Right ventricle myocardium inferior (tissue), 1 donor: ENCODE data around the gene CADPS2. TPM values are rescaled to one million over a fixed set of nuclear protein-coding genes. Genes with fewer than 3 reads are reported as not detected.

Experiments used
- ATAC-seq: fragments of 200-7000 bp; cut with Tn5 transposase; one replicate; pipeline ENCODE4 v1.9.1; 2020; ENCODE audit warnings: mild to moderate bottlenecking, moderate library complexity
- DNase-seq: peaks from one replicate; pipeline ENCODE4 v3.0.0; 2021; ENCODE audit errors: missing footprints
- intact Hi-C: fragments of 100-400 bp; cut with DNase I; formaldehyde crosslinking; loops from one replicate; pipeline ENCODE4 v1.11.0; 2022
- total RNA-seq: library from RNA; stranded (reverse); fragmentation: NEBNext Ultra II Directional; extraction: Animal tissue kit (Norgen Biotek cat#: 25700); gene quantifications from one replicate; pipeline ENCODE4 v1.2.1, GENCODE V29; 2021
- donor health status: DM: no; HTN: yes; CAD: no; lungs with severe emphysema.

The CADPS2 gene
- total RNA-seq, 1 donor from 2014 or later = 20.8 TPM

DNA sequence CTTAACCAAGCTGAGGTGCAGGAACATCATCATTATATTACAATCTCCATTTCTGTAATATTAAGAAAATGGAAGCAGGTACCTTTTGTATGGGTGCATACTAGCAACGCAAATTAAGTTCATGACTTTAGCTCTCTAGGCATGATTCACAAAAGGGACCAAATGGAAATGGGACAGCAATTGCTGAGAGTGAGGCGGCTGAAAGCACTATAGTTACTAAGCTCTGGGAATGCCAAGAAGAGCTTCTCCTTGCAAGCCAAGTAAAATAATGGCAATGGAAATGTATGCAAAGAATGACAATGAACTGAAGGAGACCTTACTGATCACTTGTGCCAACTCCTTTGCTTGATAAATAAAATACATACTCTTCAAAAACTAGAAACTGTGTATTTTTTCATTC lies 147.3 kb downstream of the CADPS2 start:
- ATAC-seq = no peak
- DNase-seq = no peak
- intact Hi-C loops = no loop called here

DNA sequence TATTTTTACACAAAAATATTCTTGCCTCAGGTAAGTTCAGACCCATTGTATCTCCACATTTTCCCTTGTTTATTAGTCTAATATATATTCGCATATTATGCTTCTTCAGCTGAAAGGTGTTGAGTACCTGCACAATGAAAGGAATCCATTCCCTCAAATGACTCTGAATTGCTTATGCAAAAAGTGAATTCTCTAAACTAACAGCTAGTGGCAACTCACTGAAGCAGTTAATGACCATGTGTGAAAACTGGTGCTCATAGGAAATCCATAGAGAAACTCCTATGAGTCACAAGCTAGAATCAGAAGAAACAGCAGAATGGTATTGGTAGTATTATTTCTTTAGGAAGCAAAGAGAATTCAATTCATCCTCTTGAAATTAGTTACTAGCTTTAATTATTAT lies 150.1 kb downstream of the CADPS2 start:
- DNase-seq = no peak
- ATAC-seq = no peak
- intact Hi-C loops = no loop called here

DNA sequence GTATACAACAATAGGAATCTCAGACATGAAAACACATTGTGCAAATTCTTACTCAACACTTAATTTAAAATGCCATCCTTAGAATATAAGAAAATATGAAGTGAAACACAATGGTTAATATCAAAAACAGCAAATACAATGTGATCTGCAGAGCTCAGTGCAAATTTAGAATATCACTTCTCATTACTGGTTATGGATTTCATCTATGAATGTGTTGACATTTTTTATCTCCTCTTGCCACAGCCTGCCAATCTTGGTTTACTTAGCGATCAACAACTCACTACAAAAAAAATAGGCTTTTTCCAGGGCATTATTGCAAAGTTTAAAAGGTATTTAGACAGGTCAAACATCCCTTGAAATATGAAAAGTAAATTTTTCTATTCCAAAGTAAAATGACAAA lies 158.5 kb downstream of the CADPS2 start:
- no peak for DNase-seq
- intact Hi-C loops = no loop called here
- no peak for ATAC-seq

DNA sequence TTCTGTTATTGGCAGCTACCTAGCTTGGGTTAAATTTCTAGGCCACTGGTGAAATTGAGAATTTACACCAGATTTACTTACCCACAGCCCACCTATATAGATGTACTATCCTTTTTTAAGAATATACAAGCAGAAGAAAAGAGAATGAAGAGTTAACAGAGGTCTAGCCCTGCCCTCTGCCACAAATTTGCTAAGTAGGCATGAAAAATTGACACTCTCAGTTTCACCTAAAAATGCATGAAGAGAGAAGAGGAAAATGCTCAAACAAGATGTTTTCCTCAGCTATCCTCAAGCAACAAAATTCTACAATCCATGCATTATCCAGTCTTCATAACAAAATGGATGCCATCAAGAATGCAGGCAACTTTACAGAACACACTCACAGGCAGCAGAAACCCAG lies 158.9 kb downstream of the CADPS2 start:
- no peak for DNase-seq
- intact Hi-C loops = no loop called here
- ATAC-seq = no peak

DNA sequence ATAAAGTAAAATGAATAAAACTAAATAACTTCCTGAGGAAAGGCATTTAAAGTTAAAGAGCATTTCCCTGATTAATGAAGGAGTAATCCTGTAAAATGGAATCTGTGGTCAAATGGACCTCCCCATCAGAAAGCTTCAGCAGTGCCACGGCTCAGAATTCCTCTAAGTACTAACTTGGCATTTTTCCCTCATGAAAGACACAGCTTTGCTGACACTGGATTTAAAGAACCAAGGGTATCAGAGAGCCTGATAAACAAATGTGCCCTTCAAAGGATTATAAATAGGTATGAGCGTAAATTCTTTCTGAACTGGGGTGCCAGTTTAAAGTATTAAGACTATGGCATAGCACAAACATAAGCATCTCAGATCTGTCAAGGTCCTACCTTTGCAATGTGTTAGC lies 159.4 kb downstream of the CADPS2 start:
- intact Hi-C loops = no loop called here
- no peak for DNase-seq
- peak; percentile 50 for ATAC-seq

DNA sequence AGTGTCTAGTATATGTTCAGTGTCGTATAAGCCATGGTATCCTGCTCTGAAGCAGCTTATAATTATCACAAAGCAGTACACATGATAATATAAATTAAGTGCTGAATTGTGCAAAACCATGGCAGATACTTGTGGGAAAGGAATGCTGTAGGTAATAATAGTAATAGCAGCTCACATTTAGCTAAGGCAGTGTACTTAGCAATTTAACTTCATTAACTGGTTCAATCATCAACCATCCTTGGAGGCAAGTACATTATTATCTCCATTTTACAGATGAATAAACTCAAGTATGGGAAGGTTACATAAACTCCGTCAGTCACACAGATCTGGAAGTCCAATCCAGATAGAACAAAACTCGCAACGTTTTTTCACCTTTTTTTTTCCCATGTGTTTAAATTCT lies 161.9 kb downstream of the CADPS2 start:
- ATAC-seq (no peak), DNase-seq (no peak)
- intact Hi-C loops = no loop called here

DNA sequence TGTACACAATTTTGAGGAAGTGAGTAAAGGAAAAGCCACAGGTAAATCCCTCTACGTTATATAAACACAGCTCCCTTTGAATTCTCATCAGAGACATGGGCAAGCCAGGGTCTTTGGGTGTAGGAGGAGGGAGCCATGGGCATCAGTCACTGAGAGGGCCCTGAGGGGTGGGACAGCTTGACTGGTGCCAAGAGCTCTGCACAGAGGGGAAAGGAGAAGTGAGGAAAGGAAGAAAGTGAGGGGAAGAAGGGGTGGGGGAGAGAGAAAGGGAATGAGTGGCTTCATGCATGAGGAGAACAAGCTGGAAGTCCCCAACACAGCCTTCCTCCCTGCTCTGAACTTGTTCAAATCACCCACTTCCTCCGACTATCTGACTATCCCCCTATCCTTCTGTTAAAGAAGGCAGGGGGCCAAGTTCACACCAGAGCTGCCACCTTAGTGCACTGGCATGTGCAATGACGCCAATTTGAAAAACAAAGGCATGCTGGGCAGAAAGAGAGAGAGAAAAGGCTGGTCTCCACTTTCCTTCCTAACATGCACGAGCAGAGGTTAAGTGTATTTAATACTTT lies 167.2 kb downstream of the CADPS2 start:
- intact Hi-C loops = no loop called here
- no peak for ATAC-seq
- no peak for DNase-seq

DNA sequence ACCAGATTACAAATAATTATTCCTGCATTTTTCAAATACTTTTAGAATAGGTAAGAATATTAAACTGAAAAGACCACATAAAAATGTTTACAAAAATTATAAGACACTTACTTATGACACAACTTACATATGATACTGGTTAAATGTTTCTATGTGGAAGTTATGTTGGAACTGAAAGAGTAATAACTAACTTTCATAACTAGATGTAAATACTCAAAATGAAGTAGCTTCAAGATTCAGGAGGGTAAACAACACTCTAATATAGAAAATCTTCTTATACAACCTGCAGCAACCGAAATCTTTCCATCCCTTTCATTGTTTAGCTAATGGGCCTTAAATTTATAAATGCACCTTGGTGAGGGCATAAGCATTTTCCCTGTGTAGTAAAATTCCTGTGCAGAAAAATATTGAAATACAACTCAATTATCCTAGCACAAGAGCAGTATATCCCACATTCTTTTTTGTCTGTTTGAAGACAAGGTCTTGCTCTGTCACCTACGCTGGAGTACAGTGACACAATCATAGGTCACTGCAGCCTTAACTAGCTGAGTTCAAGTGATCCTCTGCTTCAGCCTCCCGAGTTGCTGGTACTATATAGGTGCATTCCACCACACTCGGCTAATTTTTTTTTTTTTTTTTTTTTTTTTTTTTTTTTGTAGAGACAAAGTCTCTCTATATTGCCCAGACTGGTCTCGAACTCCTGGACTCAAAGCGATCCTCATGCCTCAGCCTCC lies 168.7 kb downstream of the CADPS2 start:
- DNase-seq = no peak
- ATAC-seq = no peak
- intact Hi-C loops = no loop called here

DNA sequence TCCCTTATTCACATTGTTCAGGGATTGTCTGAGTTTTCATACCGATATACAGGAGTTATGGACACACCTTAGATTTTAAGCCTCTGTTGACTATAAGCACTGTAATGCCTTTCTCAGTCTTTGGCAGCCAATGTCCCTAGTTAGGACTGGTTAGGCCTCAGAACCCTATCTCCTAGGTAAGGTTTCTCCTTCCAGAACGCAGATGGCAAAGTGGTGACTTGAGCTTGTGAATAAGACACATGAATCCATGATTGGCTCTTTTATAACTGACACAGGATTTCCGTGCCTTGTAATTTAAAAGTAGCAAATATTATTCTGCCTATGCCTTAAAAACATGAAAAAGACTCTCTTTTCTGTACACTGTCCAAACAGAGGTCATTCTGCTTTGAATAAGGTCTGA lies 171.1 kb downstream of the CADPS2 start:
- no peak for ATAC-seq
- intact Hi-C loops = no loop called here
- DNase-seq = no peak

DNA sequence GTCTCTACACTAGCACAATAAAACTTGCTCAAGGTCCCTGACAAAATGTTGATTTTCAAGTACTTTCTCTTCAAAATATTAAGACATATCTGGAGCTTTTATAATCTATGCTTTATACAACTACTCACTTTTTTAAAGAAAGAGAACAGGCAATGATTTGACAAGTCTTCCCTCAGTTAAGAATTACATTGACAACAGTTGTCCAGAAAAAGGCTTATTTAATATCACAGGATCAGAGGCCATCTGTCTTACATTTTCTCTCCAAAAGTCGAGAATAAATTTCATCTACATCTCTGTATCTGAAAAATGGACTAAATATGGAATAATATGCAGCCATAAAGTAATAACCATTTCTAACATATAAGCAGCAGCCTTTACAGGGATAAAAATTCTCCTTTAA lies 175.3 kb downstream of the CADPS2 start:
- ATAC-seq = no peak

DNA sequence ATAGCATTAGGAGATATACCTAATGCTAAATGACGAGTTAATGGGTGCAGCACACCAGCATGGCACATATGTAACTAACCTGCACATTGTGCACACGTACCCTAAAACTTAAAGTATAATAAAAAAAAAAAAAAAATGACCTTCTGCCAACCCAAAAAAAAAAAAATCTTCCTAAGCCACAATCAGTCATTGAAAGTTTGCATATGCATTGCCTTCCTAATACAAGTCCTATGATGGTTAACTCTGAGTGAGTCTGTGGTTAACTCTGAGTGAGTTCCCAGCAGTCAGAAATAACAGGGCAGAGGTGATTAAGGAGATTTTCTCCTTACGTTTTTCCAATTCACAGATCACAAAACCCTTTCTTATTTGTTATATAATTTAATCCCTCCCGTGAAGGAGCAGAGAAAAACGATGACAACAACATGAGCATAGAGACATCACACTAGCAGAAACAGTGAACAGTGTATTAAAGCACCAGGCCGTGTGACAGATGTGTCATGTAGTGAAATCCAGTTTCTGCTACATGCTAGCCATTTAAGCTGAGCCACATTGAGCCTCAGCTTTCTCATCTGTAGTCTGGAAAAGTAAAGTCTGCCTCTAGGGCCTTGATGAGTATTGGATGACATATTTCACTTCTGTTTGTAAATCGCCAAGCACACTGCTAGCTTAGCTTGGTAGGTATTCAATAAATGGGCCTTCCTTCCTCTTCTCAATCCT lies 176.2 kb downstream of the CADPS2 start:
- ATAC-seq = no peak
- no peak for DNase-seq
- intact Hi-C loops = no loop called here

More for the DNA sequence above, 175.3 kb downstream of the CADPS2 start:
- intact Hi-C loops = no loop called here
- DNase-seq = no peak

DNA sequence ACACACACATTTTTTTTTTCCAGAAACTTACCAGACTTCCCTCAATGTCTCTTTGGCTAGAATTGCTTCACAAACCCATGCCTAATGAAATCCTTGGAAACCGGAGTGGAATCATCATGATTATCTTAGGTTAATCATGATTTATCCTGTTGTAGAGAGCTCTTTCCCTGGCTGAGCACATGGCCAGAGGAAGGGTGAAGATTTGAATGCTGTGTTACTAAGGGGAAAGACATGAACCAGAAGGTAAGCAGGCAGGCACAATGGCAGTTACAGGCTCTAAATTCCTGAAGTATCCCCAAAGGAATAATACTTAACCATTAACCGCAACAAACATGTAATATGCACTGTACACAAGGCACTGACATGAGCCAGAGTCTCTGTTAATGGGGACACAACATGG lies 179.4 kb downstream of the CADPS2 start:
- intact Hi-C loops = no loop called here
- ATAC-seq = no peak

DNA sequence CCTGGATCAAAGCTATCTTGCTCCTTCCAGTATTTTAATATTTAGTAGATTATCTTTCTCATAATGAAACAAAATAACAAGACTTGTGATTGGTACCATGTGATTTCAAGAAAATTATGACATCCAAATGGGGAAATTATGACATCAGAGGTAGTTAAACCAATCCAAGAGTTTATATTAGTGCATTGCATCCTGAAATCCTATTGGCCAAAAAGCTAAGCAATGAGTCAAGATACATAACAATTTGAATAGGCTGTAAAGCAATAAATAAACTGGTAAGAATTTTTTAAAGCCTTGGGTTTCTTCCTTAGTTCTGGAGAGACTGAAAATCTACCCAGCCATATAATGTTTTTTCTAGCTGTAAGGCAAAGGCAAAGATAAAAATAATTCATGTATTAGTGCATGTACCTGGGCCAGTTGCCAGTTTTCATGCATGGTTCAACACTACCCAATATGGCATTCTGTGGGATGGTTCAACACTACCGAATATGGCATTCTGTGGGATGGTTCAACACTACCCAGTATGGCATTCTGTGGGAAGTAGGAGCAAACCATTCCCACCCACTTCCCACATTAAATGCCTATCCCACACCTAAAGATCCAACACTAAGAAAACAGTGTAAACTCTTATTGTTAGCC lies 183.3 kb downstream of the CADPS2 start, which contains the start of gene RNF148:
RNF148 (minus strand) TSS at position 51 of the 639 bp plus-strand sequence. CDS start 172 bp downstream, outside the sequence.
- no peak for ATAC-seq
- intact Hi-C loops = no loop called here
- no peak for DNase-seq

More for the DNA sequence above, 179.4 kb downstream of the CADPS2 start:
- no peak for DNase-seq

DNA sequence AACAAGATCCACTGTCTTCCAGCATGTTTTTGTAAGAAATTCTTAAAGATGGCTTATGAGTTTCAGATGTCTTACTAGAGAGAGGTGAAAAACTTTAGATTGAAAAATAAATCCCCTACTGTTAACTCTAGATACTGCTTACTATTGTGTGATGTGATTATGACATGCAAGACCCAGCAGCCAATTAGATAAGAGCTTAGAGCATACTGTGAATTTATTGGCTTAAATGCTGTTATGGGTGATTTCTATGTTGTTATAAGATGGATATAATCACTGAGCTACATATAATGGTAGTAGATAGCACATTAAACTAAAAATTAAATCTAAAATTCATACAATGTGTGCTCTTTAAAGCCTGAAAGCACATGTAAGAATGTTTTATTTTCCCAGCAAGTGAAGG lies 187.2 kb downstream of the CADPS2 start, which contains the start of gene RNF133:
RNF133 (minus strand) TSS at position 101 of the 400 bp plus-strand sequence. CDS start 199 bp downstream, outside the sequence.
- ATAC-seq (no peak), DNase-seq (no peak)
- intact Hi-C loops = no loop called here

DNA sequence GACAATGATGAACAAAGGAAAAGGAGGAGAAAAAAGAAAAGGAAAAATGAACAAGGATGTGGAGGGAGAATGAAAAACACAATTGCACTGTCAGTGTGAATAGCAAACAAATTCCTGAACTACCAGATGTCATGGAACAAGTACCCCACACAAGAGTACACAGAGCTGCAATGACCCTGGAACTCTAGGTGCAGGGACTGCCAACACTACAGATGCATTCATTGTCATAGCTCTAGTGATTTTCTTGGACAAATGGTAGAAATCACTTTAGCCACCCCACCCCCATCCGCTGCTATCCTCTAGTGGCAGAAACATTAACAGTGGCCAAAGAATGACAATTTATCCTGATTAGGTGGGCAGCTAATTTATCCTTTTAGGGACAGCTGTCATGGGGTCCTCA lies 190.4 kb downstream of the CADPS2 start:
- intact Hi-C loops = no loop called here
- ATAC-seq = no peak
- DNase-seq = no peak

DNA sequence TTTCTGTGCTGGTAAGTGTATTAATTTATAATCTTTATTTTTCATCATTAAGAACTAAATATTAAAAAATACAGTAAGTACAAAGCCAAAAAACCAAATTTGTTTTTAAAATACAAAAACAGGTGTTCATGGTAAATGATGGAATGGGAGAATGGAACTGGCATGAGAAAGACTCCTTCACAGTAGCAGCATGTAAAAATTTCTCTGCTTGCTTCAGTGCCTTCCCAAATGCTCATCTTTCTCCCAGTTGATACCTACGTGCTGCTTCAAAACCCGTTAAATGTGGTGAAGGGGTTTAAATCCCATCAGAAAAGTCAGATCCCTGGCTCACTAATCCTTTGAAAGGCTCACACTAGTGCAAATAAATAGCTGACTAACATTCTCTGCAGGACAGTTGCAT lies 191.6 kb downstream of the CADPS2 start:
- ATAC-seq (no peak), DNase-seq (no peak)
- intact Hi-C loops = no loop called here

DNA sequence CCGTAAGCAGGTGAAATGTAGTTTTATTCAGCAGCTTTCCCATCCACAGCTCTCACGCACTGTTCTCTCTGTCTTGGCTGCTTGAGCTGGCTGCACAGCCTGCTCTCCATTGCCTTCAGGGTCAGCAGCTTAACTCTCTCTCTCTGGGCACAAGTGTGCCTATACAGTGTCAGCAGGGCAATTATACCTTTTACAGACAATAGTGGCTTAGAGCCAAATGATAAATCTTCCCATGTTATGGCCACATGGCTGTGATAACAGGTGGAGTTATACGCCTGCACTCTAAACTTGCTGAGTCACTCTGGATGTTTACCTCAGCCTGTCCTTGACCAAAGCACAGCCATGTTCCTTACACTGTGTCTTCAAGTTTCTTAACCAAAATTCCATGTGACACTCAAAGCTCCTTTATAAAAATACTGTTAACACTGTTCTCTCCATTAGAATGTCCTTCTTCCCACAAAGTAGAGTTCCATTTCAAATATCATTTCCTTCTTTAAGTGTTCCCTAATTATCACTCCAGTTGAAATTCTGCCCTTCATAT lies 193.4 kb downstream of the CADPS2 start:
- intact Hi-C loops = no loop called here
- ATAC-seq = no peak
- no peak for DNase-seq

DNA sequence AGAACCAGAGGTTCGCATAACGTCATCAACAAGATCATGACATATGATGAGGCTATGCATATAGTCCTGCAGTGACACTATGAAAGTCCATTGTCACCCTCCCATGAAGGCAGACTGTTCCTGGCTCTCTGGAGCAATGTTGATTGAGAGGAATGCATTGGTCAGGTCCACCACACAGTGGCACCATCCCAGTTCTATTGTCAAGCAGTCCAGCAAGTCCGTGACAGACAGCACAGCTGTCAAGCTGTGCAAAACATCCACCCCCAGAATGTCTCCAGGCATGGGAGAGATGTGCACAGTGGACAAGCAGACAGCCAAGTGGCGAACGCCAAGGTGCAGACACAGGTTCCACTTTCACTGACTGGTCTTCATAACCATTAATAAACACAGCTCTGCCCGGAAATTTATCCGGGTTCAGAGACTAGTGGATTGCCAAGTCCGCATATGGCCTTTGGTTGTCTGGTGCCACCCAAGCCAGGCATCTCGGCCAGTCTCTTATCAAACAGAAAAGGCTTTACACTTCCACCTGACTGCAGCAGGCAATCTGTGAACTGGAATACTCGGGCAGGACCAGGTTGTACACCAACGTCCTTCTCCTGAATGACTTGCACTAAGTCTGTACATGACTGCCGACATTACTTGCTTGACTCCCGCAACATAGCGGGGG lies 194.6 kb downstream of the CADPS2 start:
- peak; percentile 28 for ATAC-seq
- intact Hi-C loops = no loop called here
- no peak for DNase-seq
